Naive thymus-derived CD4-positive, alpha-beta T cell (primary cell): ENCODE measurements around the gene TSPAN15. TPM values are rescaled to one million over a fixed set of nuclear protein-coding genes. Genes with fewer than 3 reads are reported as not detected.

Source experiments
- ATAC-seq: fragments of 150-1000 bp; cut with Tn5 transposase; 2 replicates; pipeline ENCODE4 v1.10.0; 2021; ENCODE audit warnings: mild to moderate bottlenecking, moderate library complexity
- CTCF ChIA-PET: fragments of 350-600 bp; sonication (Branson Sonifier 250); formaldehyde crosslinking; loops from one replicate; lab custom pipeline; 2021; ENCODE audit warnings: antibody characterized with exemption; lab: Charles Lee
- POLR2A ChIA-PET: fragments of 350-600 bp; sonication (Branson Sonifier 250); formaldehyde crosslinking; loops from one replicate; lab custom pipeline; 2021; ENCODE audit warnings: antibody characterized with exemption, inconsistent platforms; lab: Charles Lee
- DNase-seq, 9 donors: peaks; one replicate each; pipeline versions ENCODE4 v3.0.0 to v3.0.0-alpha.2; 2020 to 2022; ENCODE audit warnings: mixed read lengths in 1 of 9
- H3K27ac ChIP-seq: one replicate; pipeline ENCODE4 v1.7.0; 2013; ENCODE audit warnings: mild to moderate bottlenecking, low read depth, low read length, moderate library complexity
- H3K27me3 ChIP-seq, 2 donors: one replicate each; pipeline ENCODE4 v1.7.0; 2013; ENCODE audit warnings: low read length in 2 of 2, mild to moderate bottlenecking in 2 of 2, moderate library complexity in 2 of 2; ENCODE audit not compliant: control insufficient read depth in 2 of 2, insufficient read depth in 2 of 2
- H3K36me3 ChIP-seq, 3 experiments: 1 replicate in 2 of 3; 2 replicates in 1 of 3; pipeline ENCODE4 v1.7.0; 2013; ENCODE audit warnings: low read length in 3 of 3, mild to moderate bottlenecking in 3 of 3, moderate library complexity in 1 of 3; ENCODE audit not compliant: insufficient read depth in 3 of 3, control insufficient read depth in 2 of 3
- H3K4me1 ChIP-seq, 2 donors: one replicate each; pipeline ENCODE4 v1.7.0; 2013; ENCODE audit warnings: low read length in 2 of 2, mild to moderate bottlenecking in 2 of 2, moderate library complexity in 1 of 2; ENCODE audit not compliant: control insufficient read depth in 2 of 2, insufficient read depth in 2 of 2
- H3K4me3 ChIP-seq: 2 replicates; pipeline ENCODE4 v1.7.0; 2013; ENCODE audit warnings: mild to moderate bottlenecking, low read length
- H3K9me3 ChIP-seq, 3 experiments: 1 replicate in 2 of 3; 2 replicates in 1 of 3; pipeline ENCODE4 v1.7.0; 2013; ENCODE audit warnings: low read length in 3 of 3; ENCODE audit not compliant: control insufficient read depth in 2 of 3
- H3K27ac Mint-ChIP-seq, 9 donors: one replicate each; pipeline ENCODE4 v1.8.0; 2020 to 2022; ENCODE audit warnings: mixed read lengths in 9 of 9, mild to moderate bottlenecking in 8 of 9, moderate library complexity in 5 of 9, inconsistent platforms in 2 of 9
- H3K27me3 Mint-ChIP-seq, 5 donors: one replicate each; pipeline ENCODE4 v1.8.0; 2021 to 2022; ENCODE audit warnings: mixed read lengths in 5 of 5, mild to moderate bottlenecking in 1 of 5
- H3K36me3 Mint-ChIP-seq, 5 donors: one replicate each; pipeline ENCODE4 v1.8.0; 2020 to 2022; ENCODE audit warnings: mixed read lengths in 5 of 5, mild to moderate bottlenecking in 3 of 5, inconsistent platforms in 1 of 5
- H3K4me1 Mint-ChIP-seq, 7 donors: one replicate each; pipeline ENCODE4 v1.8.0; 2020 to 2022; ENCODE audit warnings: mixed read lengths in 7 of 7, mild to moderate bottlenecking in 3 of 7, inconsistent platforms in 1 of 7
- H3K4me3 Mint-ChIP-seq, 10 donors: one replicate each; pipeline ENCODE4 v1.8.0; 2020 to 2022; ENCODE audit warnings: mild to moderate bottlenecking in 10 of 10, mixed read lengths in 10 of 10, moderate library complexity in 6 of 10, inconsistent platforms in 2 of 10
- H3K9me3 Mint-ChIP-seq, 11 donors: one replicate each; pipeline ENCODE4 v1.8.0; 2020 to 2022; ENCODE audit warnings: mixed read lengths in 11 of 11, mild to moderate bottlenecking in 4 of 11, inconsistent platforms in 1 of 11, moderate library complexity in 1 of 11
- intact Hi-C, 2 donors: fragments of 100-400 bp; cut with micrococcal nuclease; formaldehyde crosslinking; loops; one replicate each; pipeline ENCODE4 v1.15.1; 2023
- polyA plus RNA-seq, 2 donors: library from polyadenylated mRNA; unstranded; fragments of 300-500 nt; fragmentation: Illumina TruSeq; gene quantifications; one replicate each; pipeline ENCODE4 v1.2.3, GENCODE V29; 2021
- total RNA-seq, 6 experiments: library from RNA in 5 of 6; stranded (reverse) in 5 of 6; gene quantifications; 1 replicate in 5 of 6; 2 replicates in 1 of 6; pipeline ENCODE4 v1.2.3 and lab custom pipeline; 2021 to 2026

The TSPAN15 gene
- total and polyA plus RNA-seq, 7 experiments from 2014 or later: 1.2 to 7.2 (median 2.1) TPM

DNA sequence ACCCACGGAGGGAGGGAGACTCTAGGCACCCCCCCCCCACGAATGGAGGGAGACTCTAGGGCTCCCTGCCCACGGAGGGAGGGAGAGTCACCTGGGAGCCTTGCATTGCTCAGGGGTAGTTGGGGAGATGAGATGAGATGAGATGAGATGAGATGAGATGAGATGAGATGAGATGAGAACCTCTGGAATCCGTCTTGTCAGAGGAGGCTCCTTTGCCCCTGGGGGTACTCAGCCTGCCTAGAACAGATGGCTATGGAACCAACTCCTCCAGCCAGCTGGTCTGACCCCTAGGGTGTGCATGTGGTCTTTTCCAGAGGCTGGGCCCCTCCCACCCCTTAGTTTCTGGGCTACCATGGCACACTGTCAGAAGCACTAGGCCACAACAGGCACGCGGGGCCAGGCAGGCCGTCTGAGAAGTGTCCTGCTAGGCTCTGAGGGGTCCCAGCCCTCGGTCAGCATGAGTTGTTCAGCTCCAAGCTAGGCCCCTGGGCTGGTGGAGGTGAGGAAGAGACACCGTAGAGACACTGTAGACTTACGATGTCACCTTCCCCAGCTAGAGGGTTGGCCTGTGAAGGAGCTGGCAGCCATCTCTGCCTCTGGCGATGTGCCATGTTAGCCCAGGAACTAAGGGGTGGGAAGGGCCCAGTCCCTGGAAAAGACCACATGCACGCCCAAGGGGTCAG lies 8.8 kb downstream of the TSPAN15 start:
- CTCF ChIA-PET: interaction anchor here (1.5 kb wide), 1 partner anchor 11 kb away, joined by 3 read pairs; no protein-coding TSS in a partner anchor
- no peaks in the 10 kb centered on the region for H3K36me3 ChIP-seq
- Mint-ChIP-seq H3K4me3 (no peak overlapping the region), H3K27ac (no peak overlapping the region), H3K27me3 (peaks cover 0 to 5% (median 0%) of the 10 kb centered on the region in 5 donors), H3K36me3 (no peaks in the 10 kb centered on the region), H3K9me3 (no peaks in the 10 kb centered on the region), H3K4me1 (peaks cover 1 to 27% (median 3%) of the 10 kb centered on the region in 7 donors)
- H3K27ac ChIP-seq: no peak overlapping the region
- H3K4me3 ChIP-seq: no peak overlapping the region
- POLR2A ChIA-PET: no interaction called here
- H3K4me1 ChIP-seq: no peaks in the 10 kb centered on the region
- no peaks in the 10 kb centered on the region for H3K9me3 ChIP-seq
- intact Hi-C loops: no loop called here
- H3K27me3 ChIP-seq: no peaks in the 10 kb centered on the region
- DNase-seq (no peak), ATAC-seq (no peak)

DNA sequence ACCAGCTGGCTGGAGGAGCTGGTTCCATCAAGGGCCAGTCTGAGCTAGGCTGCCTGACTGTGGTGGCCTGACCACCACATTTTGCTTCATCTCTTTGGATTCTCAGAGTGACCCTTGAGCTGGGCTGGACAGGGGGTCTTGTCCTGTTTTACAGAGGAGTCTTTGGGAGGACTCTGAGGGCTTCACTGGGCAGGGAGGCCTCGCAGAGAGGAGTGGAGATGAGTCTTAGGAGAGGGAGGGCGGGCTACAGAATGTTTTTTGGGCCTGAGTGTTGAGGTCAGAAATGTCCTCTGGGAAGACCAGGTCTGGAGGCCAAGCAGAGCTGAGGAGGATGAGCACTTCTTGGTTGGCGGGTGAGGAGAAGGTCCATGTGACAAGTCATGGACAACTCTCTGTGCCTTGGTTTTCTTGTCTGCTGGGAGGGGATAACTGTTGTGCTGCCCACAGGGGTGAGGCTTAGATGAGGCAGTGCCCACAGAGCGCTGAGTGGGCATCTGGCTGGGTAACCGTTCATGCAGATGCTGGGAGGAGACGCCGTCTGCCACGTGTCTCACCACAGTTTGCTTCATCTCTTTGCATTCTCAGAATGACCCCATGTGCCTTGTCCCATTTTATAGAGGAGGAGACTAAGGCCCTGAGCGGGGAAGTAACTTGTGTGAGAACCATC lies 9.4 kb downstream of the TSPAN15 start:
- Histone ChIP-seq H3K27ac (no peak overlapping the region), H3K27me3 (no peaks in the 10 kb centered on the region), H3K4me3 (no peak overlapping the region), H3K4me1 (no peaks in the 10 kb centered on the region), H3K36me3 (no peaks in the 10 kb centered on the region), H3K9me3 (no peaks in the 10 kb centered on the region)
- ATAC-seq: no peak
- Mint-ChIP-seq H3K36me3 (no peaks in the 10 kb centered on the region), H3K4me1 (peaks cover 8 to 34% (median 9%) of the 10 kb centered on the region in 7 donors), H3K27ac (peak overlapping the region in 1 of 9 donors; percentile 41), H3K27me3 (no peaks in the 10 kb centered on the region), H3K4me3 (no peak overlapping the region), H3K9me3 (no peaks in the 10 kb centered on the region)
- CTCF ChIA-PET: interaction anchor here (1.5 kb wide), 1 partner anchor 11 kb away, joined by 3 read pairs; no protein-coding TSS in a partner anchor
- intact Hi-C loops: no loop called here
- POLR2A ChIA-PET: no interaction called here
- DNase-seq: no peak

DNA sequence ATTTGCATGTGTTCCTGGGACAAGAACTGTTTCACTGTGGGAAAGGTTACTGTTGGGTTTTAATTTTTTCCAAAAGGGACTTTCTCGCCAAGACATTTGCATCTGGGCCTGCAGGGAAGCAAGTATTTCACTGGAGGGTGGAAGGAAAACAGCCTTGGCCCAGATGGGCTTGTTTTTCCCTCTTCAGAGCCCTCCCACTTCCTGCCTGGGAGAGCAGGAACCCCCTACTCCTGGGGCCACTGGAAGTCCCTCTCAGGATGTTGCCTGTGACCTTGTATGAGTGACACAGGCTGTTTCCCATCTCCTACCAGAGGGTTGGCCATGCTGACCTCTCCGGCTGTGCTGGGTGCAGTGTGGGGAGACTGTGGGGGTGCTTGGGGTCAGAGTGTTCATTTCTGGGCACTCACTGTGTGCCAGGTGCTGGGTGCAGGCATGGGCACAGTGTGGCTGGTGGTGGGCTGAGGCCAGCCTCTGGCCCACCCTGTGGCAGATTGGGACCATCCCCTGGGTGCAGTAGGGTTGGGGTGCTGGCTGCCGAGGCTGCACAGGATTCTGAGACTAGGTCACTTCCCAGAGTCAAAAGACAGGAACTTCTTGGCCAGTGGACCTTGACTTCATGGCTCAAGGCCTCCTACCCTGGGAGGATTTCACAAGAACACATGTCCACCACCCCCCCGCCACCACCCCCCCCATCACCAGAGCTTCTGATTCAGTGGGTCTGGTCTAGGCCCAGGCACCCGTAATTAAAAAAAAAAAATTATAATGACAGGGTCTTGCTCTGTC lies 10.2 kb downstream of the TSPAN15 start:
- Histone ChIP-seq H3K4me1 (no peaks in the 10 kb centered on the region), H3K27me3 (no peaks in the 10 kb centered on the region), H3K4me3 (no peak overlapping the region), H3K36me3 (no peaks in the 10 kb centered on the region), H3K27ac (no peak overlapping the region), H3K9me3 (no peaks in the 10 kb centered on the region)
- intact Hi-C loops: no loop called here
- CTCF ChIA-PET: no interaction called here
- H3K9me3 Mint-ChIP-seq: no peaks in the 10 kb centered on the region
- no peaks in the 10 kb centered on the region for H3K27me3 Mint-ChIP-seq
- H3K36me3 Mint-ChIP-seq: no peaks in the 10 kb centered on the region
- H3K4me1 Mint-ChIP-seq: peaks cover 10 to 41% (median 11%) of the 10 kb centered on the region in 7 donors
- POLR2A ChIA-PET: no interaction called here
- peak overlapping the region in 1 of 9 donors; percentile 41 for H3K27ac Mint-ChIP-seq
- ATAC-seq (no peak), DNase-seq (no peak)
- H3K4me3 Mint-ChIP-seq: no peak overlapping the region

DNA sequence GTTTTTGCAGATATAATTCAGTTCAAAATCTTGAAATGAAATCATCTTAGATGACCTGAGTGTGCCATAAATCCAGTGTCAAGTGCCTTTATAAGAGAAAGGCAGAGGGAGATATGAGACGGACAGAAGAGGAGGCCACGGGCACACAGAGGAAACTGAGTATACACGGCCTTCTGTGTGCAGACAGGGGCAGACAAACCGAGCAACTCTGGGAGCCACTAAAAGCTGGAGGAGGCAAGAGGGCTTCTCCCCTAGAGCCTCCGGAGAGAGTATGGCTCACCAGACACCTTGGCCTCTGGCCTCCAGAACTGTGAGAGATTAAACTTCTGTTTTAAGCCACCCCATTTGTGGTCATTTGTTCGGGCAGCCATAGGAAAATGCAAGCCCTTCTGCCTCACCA lies 12.6 kb downstream of the TSPAN15 start:
- ATAC-seq: no peak
- H3K4me3 ChIP-seq: no peak overlapping the region
- DNase-seq: no peak
- no peaks in the 10 kb centered on the region for H3K36me3 Mint-ChIP-seq
- H3K27me3 Mint-ChIP-seq: no peaks in the 10 kb centered on the region
- no peaks in the 10 kb centered on the region for H3K9me3 ChIP-seq
- intact Hi-C loops: no loop called here
- H3K4me1 ChIP-seq: no peaks in the 10 kb centered on the region
- ChIA-PET POLR2A (no interaction called here), CTCF (no interaction called here)
- peaks cover 10 to 56% (median 13%) of the 10 kb centered on the region in 7 donors for H3K4me1 Mint-ChIP-seq
- no peaks in the 10 kb centered on the region for H3K27me3 ChIP-seq
- peak overlapping the region in 1 of 9 donors; percentile 33 for H3K27ac Mint-ChIP-seq
- H3K4me3 Mint-ChIP-seq: no peak overlapping the region
- H3K9me3 Mint-ChIP-seq: no peaks in the 10 kb centered on the region
- no peak overlapping the region for H3K27ac ChIP-seq
- no peaks in the 10 kb centered on the region for H3K36me3 ChIP-seq

DNA sequence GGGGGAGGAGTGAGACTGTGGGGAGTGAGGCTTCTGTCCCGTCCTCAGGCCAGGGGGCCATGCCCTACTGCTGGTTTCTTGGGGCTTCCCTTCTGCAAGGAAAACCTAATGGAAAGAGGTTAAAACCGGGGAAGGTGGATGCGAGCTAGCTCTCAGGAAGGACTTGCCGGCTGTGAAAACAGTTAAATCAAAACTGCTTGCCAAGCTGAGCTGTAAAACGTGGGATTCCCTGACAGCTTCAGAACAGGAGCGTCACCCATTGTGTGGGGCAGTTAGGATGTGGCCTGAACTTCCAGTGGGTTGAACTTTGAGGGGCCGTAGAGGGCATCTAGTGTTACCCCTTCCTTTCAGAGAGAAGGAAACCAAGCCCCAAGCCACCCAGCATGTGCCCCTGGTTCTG lies 13.1 kb downstream of the TSPAN15 start:
- no peaks in the 10 kb centered on the region for H3K36me3 Mint-ChIP-seq
- Histone ChIP-seq H3K4me1 (no peaks in the 10 kb centered on the region), H3K36me3 (no peaks in the 10 kb centered on the region), H3K9me3 (no peaks in the 10 kb centered on the region), H3K27me3 (no peaks in the 10 kb centered on the region), H3K27ac (no peak overlapping the region), H3K4me3 (no peak overlapping the region)
- no peak overlapping the region for H3K4me3 Mint-ChIP-seq
- no peak for ATAC-seq
- peaks cover 10 to 56% (median 11%) of the 10 kb centered on the region in 7 donors for H3K4me1 Mint-ChIP-seq
- POLR2A ChIA-PET: no interaction called here
- DNase-seq: no peak
- no peaks in the 10 kb centered on the region for H3K27me3 Mint-ChIP-seq
- H3K9me3 Mint-ChIP-seq: no peaks in the 10 kb centered on the region
- intact Hi-C loops: no loop called here
- CTCF ChIA-PET: no interaction called here
- H3K27ac Mint-ChIP-seq: peak overlapping the region in 1 of 9 donors; percentile 78

DNA sequence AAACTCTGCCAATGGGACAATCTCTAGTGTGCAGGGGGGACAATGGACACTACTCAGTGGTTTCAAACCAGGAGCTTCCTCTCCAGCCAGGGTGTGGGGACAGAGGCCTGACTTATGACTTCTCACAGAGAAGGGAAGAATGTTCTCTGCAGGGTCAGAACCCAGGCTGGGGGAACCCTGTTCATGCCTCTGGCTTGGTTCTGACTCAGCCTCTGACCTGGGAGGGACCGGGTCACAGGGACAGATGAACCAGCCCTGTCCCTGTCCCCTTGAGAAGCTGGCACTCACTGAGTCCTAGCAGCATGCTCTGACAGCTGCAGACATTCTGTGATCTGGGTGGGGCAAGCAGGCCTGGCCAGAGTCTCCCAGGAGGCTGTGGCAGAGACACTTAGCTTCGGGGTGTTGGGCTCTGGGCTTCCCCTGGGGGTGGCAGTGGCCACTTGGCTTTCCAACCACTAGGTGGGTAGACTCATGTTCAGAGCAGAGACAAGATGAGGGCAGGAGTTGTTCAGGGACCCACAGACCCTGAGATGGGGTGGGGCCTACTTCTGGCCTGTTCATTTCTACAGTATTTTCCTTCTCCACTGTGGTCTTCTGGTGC lies 13.6 kb downstream of the TSPAN15 start:
- intact Hi-C loops: no loop called here
- ATAC-seq (peak; percentile 54), DNase-seq (no peak)
- POLR2A ChIA-PET: no interaction called here
- Histone ChIP-seq H3K4me3 (no peak overlapping the region), H3K9me3 (no peaks in the 10 kb centered on the region), H3K27ac (no peak overlapping the region), H3K36me3 (no peaks in the 10 kb centered on the region), H3K4me1 (no peaks in the 10 kb centered on the region), H3K27me3 (no peaks in the 10 kb centered on the region)
- no peaks in the 10 kb centered on the region for H3K36me3 Mint-ChIP-seq
- H3K27ac Mint-ChIP-seq: peak overlapping the region in 6 of 9 donors; percentile 7 to 78 (median 38)
- H3K4me3 Mint-ChIP-seq: peak overlapping the region in 1 of 10 donors; percentile 62
- CTCF ChIA-PET: no interaction called here
- no peaks in the 10 kb centered on the region for H3K9me3 Mint-ChIP-seq
- H3K4me1 Mint-ChIP-seq: peaks cover 10 to 58% (median 11%) of the 10 kb centered on the region in 7 donors
- H3K27me3 Mint-ChIP-seq: peaks cover 0 to 2% (median 0%) of the 10 kb centered on the region in 5 donors
